GM18870 (cell line): ENCODE measurements around the gene CCDC195.

Source experiments
- ATAC-seq: cut with Tn5 transposase; IDR thresholded peaks from one replicate; pipeline ENCODE4 v1.9.1; 2021; ENCODE audit warnings: moderate library complexity; ENCODE audit not compliant: unreplicated experiment

CCDC195 gene, protein sequence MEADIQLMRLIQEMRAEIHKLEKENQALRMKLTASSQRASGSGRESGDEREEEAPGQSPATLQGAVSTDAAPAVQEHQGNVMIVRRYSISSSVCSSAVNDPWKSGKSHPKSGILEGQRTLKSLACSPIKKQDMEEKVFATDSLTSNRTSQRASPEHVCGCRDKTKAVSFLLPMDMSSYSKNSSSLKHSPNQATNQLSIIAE

GRCh38 chr2:224716201-224716600 is at the start of gene CCDC195:
TSS of gene CCDC195 (minus strand) at chr2:224716365. CDS start at chr2:224716365, 0 bp downstream.
- no peak for ATAC-seq

- ATAC-seq, result no peak
Measured at GRCh38 chr2:224764565-224765236, 48.5 kb upstream of the CCDC195 start.

- no peak for ATAC-seq
Measured at GRCh38 chr2:224757934-224758548, 41.9 kb upstream of the CCDC195 start.

DNA sequence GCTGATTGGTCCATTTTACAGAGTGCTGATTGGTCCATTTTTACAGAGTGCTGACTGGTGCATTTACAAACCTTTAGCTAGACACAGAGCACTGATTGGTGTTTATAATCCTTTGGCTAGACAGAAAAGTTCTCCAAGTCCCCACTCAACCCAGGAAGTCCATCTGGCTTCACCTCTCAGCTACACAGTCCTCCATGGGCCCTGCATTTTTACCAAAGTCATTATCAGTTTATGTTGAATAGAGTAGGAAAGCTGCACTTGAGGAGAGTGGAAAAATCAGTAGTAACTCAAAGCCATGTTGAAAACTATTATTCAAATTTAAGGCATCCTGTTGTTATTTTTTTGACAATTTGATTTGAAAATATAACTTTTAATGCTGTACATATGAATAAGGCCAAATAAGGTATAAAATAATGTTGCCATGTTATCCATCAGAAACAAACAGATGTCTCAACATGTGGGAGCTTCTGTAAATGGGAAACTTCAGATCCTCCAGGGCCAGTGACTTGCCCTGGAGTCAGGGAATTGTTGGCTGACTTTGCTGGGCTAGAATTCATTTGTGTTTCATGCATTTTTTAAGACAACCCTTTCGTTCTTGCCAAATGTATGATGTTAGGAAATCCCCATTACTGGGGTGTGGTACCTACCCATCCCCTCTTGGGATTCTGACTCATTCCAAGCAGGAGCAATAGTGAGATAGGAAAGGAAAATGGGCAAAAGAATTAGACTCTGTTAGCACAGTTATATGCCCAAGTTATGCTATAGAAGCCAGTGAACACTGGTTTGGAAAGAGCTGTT is 37.8 kb upstream of the CCDC195 start:
- ATAC-seq, result no peak

DNA sequence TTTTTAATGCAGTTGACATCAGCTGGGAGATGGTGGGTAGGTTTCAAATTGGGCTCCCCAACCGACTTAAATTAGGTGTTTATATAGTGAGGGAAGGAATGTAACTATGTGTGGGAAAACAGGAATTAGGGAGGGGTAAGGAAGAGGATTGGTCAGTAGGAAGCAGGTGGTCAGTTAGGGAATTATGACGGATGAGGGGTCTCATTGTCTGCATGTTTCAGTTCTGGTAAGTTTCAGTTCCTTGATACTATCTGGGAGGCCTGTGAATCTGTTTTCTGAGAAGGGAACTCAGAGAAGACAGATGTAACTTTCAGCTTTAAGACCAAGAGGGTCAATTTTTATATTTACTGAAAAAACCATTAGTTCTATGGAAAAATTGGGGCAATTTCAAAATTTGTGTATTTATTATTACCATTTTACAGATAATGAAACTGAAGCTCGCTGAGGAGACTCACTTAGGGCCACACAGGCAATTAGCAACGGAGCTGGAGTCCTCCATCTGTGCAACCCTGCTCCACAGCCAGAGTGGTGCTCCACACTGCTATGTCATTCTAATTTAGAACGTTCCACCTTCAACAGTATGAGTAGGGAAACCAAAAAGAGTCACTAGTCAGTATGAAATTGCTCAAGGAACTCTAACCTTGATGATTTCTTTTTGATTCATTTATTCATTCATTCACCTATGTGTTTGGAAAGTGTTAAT is 36.0 kb upstream of the CCDC195 start:
- ATAC-seq, result peak; percentile 71

- ATAC-seq, result no peak
Measured at GRCh38 chr2:224749136-224749535, 33.0 kb upstream of the CCDC195 start.

GRCh38 chr2:224747765-224748164 is 31.6 kb upstream of the CCDC195 start:
- no peak for ATAC-seq

DNA sequence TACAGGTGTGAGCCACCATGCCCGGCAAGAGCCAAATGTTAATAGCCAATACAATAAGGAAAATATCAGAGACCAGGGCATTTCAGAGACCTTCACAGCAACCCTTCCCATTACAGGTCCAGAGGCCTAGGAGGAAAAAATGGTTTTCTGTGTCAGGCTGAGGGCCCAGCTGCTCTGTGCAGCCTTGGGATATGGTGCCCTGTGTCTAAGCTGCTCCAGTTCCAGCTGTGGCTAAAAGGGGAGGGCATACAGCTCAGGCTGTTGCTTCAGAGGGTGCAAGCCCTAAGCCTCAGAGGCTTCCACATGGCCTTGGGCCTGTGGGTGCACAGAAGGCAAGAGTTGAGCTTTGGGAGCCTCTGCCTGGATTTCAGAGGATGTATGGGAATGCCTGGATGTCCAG is 20.1 kb upstream of the CCDC195 start:
- ATAC-seq, result no peak

DNA sequence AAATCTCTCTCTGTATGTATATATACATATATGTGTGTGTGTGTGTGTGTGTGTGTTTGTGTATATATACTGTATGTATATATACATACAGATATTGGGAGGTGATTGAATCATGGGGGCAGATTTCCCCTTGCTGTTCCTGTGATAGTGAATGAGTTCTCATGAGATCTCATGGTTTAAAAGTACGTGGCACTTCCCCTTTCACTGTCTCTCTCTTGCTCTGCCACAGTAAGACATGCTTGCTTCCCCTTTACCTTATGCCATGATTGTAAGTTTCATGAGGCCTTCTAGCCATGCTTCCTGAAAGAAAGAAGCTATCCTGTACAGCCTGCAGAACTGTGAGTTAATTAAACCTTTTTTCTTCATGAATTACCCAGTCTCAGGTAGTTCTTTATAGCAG is 18.8 kb upstream of the CCDC195 start:
- no peak for ATAC-seq

- ATAC-seq, result no peak
Measured at GRCh38 chr2:224731665-224732064, 15.5 kb upstream of the CCDC195 start.

DNA sequence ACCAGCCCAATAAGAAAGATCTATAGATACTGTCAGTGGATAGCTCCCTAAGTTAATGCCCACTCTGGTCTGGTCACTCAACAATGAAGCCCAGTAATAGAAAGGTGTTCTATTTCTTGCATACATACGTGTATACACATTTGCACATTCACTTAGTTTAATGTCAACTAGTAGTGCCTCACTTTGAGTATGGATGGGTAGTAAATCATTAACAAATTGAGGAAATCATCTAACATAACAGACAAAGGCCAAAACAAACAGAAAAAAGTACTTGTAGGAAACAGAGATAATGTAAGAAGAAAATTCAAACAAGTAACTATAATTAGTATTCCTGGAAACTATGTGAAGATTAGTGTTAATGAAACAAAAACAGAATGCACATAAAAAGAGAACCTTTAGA is 13.3 kb upstream of the CCDC195 start:
- no peak for ATAC-seq

DNA sequence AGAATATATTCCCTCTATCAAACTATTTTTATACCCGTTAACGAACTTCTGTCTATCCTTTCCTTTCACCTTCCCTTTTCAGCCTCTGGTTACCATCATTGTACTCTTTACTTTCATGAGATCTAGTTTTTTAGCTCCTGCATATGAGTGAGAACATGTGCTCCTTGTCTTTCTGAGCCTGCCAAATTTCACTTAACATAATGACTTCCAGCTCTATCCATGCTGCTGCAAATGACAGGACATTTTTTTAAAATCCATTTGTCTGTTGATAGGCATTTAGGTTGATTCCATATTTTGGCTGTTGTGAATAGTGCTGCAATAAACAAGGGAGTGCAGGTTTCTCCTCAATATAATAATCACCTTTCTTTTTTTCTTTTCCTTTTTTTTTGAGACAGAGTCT is 8.2 kb upstream of the CCDC195 start:
- ATAC-seq, result no peak

GRCh38 chr2:224723586-224724217 is 7.5 kb upstream of the CCDC195 start:
- ATAC-seq, result peak; percentile 69

DNA sequence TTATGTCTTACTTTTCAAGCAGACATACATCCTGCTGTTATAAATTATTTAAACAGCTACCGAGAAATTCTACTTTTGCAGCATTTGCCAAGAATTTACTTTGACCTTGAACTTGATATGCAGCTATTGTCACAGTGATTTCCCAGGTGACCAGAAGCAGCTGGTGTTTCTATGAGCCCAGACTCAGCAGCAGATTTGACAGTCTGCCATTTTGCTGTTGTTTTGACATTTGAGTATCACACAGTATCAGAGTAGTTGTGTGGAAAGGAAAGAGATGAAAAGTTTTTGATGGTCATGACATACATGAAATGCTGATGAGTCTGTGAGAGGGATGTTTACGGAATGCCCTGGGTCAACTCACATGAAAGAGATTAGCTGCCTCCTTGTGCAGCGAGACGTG is 6.6 kb upstream of the CCDC195 start:
- ATAC-seq, result no peak

GRCh38 chr2:224722250-224722649 is 6.1 kb upstream of the CCDC195 start:
- no peak for ATAC-seq

DNA sequence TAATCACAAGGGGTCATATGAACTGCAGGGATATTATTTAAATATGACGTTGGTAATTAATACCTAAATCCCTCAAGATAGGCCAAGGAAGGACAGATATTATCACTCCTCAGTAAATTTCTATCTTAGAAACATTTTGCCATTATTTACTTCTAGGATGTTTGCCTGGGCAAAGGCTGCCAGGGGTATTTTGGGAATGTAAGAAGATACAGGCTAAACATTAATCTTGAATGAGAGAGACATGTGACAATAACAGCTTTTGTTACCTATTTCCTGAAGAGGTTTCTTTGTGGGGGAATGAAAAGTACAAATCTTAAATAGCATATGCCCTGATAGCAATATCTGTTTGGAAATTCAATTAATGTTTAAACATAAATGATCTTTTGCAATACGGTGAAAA is 756 bp upstream of the CCDC195 start:
- ATAC-seq, result no peak

DNA sequence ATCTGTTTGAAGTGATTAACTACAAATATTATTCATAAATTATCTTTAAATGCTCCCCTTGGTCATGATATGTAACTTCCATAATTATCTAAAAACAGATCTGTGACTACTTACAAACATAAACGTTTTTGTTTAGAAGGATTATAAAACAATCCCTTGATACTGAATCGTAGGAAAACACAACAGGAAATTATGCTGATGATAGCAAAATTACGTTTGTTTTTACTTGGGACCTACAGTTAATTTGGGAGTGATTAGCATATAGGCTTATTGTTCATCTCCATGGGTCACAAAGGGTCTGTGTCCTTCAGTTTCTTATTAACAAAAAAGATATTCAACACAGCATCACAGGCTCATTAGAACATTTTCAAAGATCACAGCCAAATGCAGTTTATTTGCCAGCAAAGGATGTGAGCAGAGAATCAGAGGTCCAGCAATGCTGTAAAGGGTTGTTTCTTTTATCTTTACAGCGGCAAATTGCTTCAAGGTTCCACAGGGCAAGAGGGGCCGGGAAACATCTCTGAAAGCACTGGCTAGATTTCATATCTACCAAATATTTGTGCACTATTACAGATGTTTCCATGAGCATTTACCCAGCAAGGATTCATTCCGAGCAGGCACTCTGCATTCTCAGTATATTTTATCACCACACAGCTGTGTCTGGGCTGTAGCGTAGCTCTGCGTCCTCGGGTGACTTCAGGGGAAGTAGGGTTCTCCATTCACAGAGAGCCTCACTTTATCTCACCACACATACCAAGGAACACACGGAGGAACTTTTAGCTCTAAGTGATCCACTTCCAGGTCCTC is 4.1 kb downstream of the CCDC195 start:
- ATAC-seq, result no peak

DNA sequence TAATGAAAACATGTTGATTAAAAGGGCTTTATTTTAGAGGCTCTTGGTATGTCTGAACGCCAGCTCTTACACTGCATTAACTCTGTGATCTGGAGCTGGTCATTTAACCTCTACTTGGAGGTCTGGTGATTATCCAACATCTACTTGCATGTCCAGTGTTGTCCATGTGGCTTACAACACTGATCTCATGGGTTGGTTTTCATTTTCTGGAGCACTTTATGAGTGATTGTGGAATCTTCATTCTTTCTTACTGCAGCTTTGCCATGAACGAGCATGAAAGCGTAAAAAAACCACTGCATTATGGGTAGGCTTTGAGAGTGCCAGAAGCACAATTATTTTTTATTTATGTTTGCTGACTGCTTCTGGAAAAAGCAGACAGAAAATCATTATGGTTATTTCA is 4.8 kb downstream of the CCDC195 start:
- no peak for ATAC-seq

- ATAC-seq, result no peak
Measured at GRCh38 chr2:224709301-224709700, 6.9 kb downstream of the CCDC195 start.

- no peak for ATAC-seq
Measured at GRCh38 chr2:224694502-224694901, 21.7 kb downstream of the CCDC195 start.
